HEK293 (cell line): ENCODE results near the gene LAMTOR4.
A peak's percentile ranks its signal among the peaks of the same experiment; 100 is the strongest.

Source experiments
- GFI1B ChIP-seq: fragments of 450-650 bp; formaldehyde crosslinking; IDR thresholded peaks from 2 replicates; pipeline ENCODE4 v1.5.1; 2016; ENCODE audit warnings: missing biosample characterization, missing genetic modification characterization
- GLIS2 ChIP-seq: fragments of 450-650 bp; formaldehyde crosslinking; IDR thresholded peaks from 2 replicates; pipeline ENCODE4 v1.5.1; 2016; ENCODE audit warnings: missing biosample characterization, missing genetic modification characterization
- KLF16 ChIP-seq: fragments of 450-650 bp; formaldehyde crosslinking; IDR thresholded peaks from 2 replicates; pipeline ENCODE4 v1.5.1; 2017; ENCODE audit warnings: missing biosample characterization, missing genetic modification characterization
- KLF7 ChIP-seq: fragments of 450-650 bp; formaldehyde crosslinking; IDR thresholded peaks from 2 replicates; pipeline ENCODE4 v1.5.1; 2016; ENCODE audit warnings: missing biosample characterization, missing genetic modification characterization, borderline replicate concordance
- KLF9 ChIP-seq: fragments of 450-650 bp; formaldehyde crosslinking; IDR thresholded peaks from 2 replicates; pipeline ENCODE4 v1.5.1; 2016; ENCODE audit warnings: missing biosample characterization, missing genetic modification characterization, low read depth
- MZF1 ChIP-seq: fragments of 450-650 bp; formaldehyde crosslinking; IDR thresholded peaks from 2 replicates; pipeline ENCODE4 v1.5.1; 2017; ENCODE audit warnings: missing biosample characterization, missing genetic modification characterization, borderline replicate concordance
- OVOL3 ChIP-seq: fragments of 450-650 bp; formaldehyde crosslinking; IDR thresholded peaks from 2 replicates; pipeline ENCODE4 v1.5.1; 2016; ENCODE audit warnings: missing biosample characterization, missing genetic modification characterization
- SP7 ChIP-seq: fragments of 450-650 bp; formaldehyde crosslinking; IDR thresholded peaks from 2 replicates; pipeline ENCODE4 v1.5.1; 2016; ENCODE audit warnings: missing biosample characterization, missing genetic modification characterization
- ZBTB21 ChIP-seq: fragments of 450-650 bp; formaldehyde crosslinking; IDR thresholded peaks from 2 replicates; pipeline ENCODE4 v1.5.1; 2017; ENCODE audit warnings: missing biosample characterization, missing genetic modification characterization
- ZBTB48 ChIP-seq: fragments of 450-650 bp; formaldehyde crosslinking; IDR thresholded peaks from 2 replicates; pipeline ENCODE4 v1.5.1; 2016; ENCODE audit warnings: missing biosample characterization, missing genetic modification characterization
- ZIC2 ChIP-seq: fragments of 450-650 bp; formaldehyde crosslinking; IDR thresholded peaks from 2 replicates; pipeline ENCODE4 v1.5.1; 2016; ENCODE audit warnings: missing biosample characterization, missing genetic modification characterization
- ZNF10 ChIP-seq: fragments of 450-650 bp; formaldehyde crosslinking; IDR thresholded peaks from 2 replicates; pipeline ENCODE4 v1.5.1; 2017; ENCODE audit warnings: missing biosample characterization, missing genetic modification characterization
- ZNF155 ChIP-seq: fragments of 450-650 bp; formaldehyde crosslinking; IDR thresholded peaks from 2 replicates; pipeline ENCODE4 v1.5.1; 2016; ENCODE audit warnings: missing biosample characterization, missing genetic modification characterization
- ZNF2 ChIP-seq: fragments of 450-650 bp; formaldehyde crosslinking; IDR thresholded peaks from 2 replicates; pipeline ENCODE4 v1.5.1; 2016; ENCODE audit warnings: missing biosample characterization, missing genetic modification characterization
- ZNF335 ChIP-seq: fragments of 450-650 bp; formaldehyde crosslinking; conservative IDR thresholded peaks from 2 replicates; pipeline ENCODE4 v1.5.1; 2016; ENCODE audit warnings: missing biosample characterization, missing genetic modification characterization
- ZNF426 ChIP-seq: fragments of 450-650 bp; formaldehyde crosslinking; IDR thresholded peaks from 2 replicates; pipeline ENCODE4 v1.5.1; 2017; ENCODE audit warnings: missing biosample characterization, missing genetic modification characterization, mild to moderate bottlenecking, inconsistent platforms, moderate library complexity
- ZNF521 ChIP-seq: fragments of 450-650 bp; formaldehyde crosslinking; IDR thresholded peaks from 2 replicates; pipeline ENCODE4 v1.5.1; 2017; ENCODE audit warnings: missing biosample characterization, mild to moderate bottlenecking, missing genetic modification characterization
- ZNF571 ChIP-seq: fragments of 450-650 bp; formaldehyde crosslinking; IDR thresholded peaks from 2 replicates; pipeline ENCODE4 v1.5.0; 2017; ENCODE audit warnings: missing biosample characterization, missing genetic modification characterization
- ZNF610 ChIP-seq: fragments of 450-650 bp; formaldehyde crosslinking; IDR thresholded peaks from 2 replicates; pipeline ENCODE4 v1.5.1; 2016; ENCODE audit warnings: missing biosample characterization, missing genetic modification characterization, borderline replicate concordance
- ZNF677 ChIP-seq: fragments of 450-650 bp; IDR thresholded peaks from 2 replicates; pipeline ENCODE4 v1.5.0; 2018; ENCODE audit warnings: missing biosample characterization, mild to moderate bottlenecking, missing genetic modification characterization, moderate library complexity
- ZNF785 ChIP-seq: fragments of 450-650 bp; formaldehyde crosslinking; IDR thresholded peaks from 2 replicates; pipeline ENCODE4 v1.5.1; 2016; ENCODE audit warnings: missing biosample characterization, missing genetic modification characterization
- ZSCAN30 ChIP-seq: fragments of 450-650 bp; IDR thresholded peaks from 2 replicates; pipeline ENCODE4 v1.5.1; 2018; ENCODE audit warnings: missing biosample characterization, mild to moderate bottlenecking, missing genetic modification characterization, moderate library complexity
- TF ChIP-seq, protein P1 (sequence below): fragments of 450-650 bp; formaldehyde crosslinking; IDR thresholded peaks from 2 replicates; pipeline ENCODE4 v1.5.1; 2016; ENCODE audit warnings: missing biosample characterization, missing genetic modification characterization, low read depth
- TF ChIP-seq, protein P2 (sequence below): fragments of 450-650 bp; formaldehyde crosslinking; IDR thresholded peaks from 2 replicates; pipeline ENCODE4 v1.5.1; 2016; ENCODE audit warnings: missing biosample characterization, missing genetic modification characterization
- TF ChIP-seq, protein P3 (sequence below): fragments of 450-650 bp; formaldehyde crosslinking; IDR thresholded peaks from 2 replicates; pipeline ENCODE4 v1.5.1; 2016; ENCODE audit warnings: missing biosample characterization, missing genetic modification characterization
- TF ChIP-seq, protein P4 (sequence below): fragments of 450-650 bp; formaldehyde crosslinking; IDR thresholded peaks from 2 replicates; pipeline ENCODE4 v1.5.1; 2016; ENCODE audit warnings: missing biosample characterization, missing genetic modification characterization
- TF ChIP-seq, protein P5 (sequence below): fragments of 450-650 bp; formaldehyde crosslinking; IDR thresholded peaks from 2 replicates; pipeline ENCODE4 v1.5.1; 2017; ENCODE audit warnings: missing biosample characterization, missing genetic modification characterization
- TF ChIP-seq, protein P6 (sequence below): fragments of 450-650 bp; formaldehyde crosslinking; IDR thresholded peaks from 2 replicates; pipeline ENCODE4 v1.5.1; 2017; ENCODE audit warnings: missing biosample characterization, missing genetic modification characterization
- TF ChIP-seq, protein P7 (sequence below): fragments of 450-650 bp; formaldehyde crosslinking; IDR thresholded peaks from 2 replicates; pipeline ENCODE4 v1.5.1; 2017; ENCODE audit warnings: missing biosample characterization, missing genetic modification characterization
- TF ChIP-seq, protein P8 (sequence below): fragments of 450-650 bp; IDR thresholded peaks from 2 replicates; pipeline ENCODE4 v1.5.1; 2018; ENCODE audit warnings: missing biosample characterization, missing genetic modification characterization

The LAMTOR4 gene

DNA sequence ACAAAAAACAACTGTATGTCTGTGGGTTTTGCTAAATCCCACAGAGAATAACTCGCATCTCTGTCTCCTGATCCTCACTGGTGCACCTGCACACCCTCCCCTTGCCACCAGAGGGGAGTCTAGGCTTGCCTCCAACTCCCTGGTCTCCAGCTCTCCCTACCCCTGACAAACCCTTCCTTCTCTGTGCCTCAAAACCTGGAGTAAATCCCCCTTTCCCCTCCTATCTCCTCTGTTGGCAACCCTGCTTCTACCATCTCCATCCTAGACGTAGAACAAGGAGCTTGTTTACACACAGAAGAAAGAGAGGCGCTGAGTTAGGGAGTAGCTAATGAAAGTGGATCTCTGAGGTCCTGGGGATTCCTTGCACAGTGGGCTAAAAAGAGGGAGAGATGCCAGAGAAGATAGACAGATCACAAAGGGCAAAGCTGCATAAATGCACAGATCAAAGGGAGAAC, 16.0 kb upstream of the LAMTOR4 start (continued):
- TF ChIP-seq, protein P1, sequence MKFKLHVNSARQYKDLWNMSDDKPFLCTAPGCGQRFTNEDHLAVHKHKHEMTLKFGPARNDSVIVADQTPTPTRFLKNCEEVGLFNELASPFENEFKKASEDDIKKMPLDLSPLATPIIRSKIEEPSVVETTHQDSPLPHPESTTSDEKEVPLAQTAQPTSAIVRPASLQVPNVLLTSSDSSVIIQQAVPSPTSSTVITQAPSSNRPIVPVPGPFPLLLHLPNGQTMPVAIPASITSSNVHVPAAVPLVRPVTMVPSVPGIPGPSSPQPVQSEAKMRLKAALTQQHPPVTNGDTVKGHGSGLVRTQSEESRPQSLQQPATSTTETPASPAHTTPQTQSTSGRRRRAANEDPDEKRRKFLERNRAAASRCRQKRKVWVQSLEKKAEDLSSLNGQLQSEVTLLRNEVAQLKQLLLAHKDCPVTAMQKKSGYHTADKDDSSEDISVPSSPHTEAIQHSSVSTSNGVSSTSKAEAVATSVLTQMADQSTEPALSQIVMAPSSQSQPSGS = no peak
- no peak for TF ChIP-seq KLF9 (tag by site-specific recombination)
- peak; percentile 78 for TF ChIP-seq ZBTB48 (tag by site-specific recombination)
- no peak for TF ChIP-seq ZNF426
- no peak for TF ChIP-seq GLIS2 (tag by site-specific recombination)
- TF ChIP-seq ZIC2 (tag by site-specific recombination) = no peak
- TF ChIP-seq KLF16 = no peak; the same call in 1 of the 2 replicates
- TF ChIP-seq ZNF571 (tag by site-specific recombination) = no peak
- TF ChIP-seq SP7 (tag by site-specific recombination) = peak; percentile 56; the same call in 1 of the 2 replicates
- peak; percentile 16; the same call in 1 of the 2 replicates for TF ChIP-seq ZSCAN30 (tag by site-specific recombination)
- no peak for TF ChIP-seq ZNF10 (tag by site-specific recombination)
- TF ChIP-seq, protein P2, sequence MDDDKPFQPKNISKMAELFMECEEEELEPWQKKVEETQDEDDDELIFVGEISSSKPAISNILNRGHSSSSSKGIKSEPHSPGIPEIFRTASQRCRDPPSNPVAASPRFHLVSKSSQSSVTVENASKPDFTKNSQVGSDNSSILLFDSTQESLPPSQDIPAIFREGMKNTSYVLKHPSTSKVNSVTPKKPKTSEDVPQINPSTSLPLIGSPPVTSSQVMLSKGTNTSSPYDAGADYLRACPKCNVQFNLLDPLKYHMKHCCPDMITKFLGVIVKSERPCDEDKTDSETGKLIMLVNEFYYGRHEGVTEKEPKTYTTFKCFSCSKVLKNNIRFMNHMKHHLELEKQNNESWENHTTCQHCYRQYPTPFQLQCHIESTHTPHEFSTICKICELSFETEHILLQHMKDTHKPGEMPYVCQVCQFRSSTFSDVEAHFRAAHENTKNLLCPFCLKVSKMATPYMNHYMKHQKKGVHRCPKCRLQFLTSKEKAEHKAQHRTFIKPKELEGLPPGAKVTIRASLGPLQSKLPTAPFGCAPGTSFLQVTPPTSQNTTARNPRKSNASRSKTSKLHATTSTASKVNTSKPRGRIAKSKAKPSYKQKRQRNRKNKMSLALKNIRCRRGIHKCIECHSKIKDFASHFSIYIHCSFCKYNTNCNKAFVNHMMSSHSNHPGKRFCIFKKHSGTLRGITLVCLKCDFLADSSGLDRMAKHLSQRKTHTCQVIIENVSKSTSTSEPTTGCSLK (tag by site-specific recombination) = no peak
- TF ChIP-seq, protein P3, sequence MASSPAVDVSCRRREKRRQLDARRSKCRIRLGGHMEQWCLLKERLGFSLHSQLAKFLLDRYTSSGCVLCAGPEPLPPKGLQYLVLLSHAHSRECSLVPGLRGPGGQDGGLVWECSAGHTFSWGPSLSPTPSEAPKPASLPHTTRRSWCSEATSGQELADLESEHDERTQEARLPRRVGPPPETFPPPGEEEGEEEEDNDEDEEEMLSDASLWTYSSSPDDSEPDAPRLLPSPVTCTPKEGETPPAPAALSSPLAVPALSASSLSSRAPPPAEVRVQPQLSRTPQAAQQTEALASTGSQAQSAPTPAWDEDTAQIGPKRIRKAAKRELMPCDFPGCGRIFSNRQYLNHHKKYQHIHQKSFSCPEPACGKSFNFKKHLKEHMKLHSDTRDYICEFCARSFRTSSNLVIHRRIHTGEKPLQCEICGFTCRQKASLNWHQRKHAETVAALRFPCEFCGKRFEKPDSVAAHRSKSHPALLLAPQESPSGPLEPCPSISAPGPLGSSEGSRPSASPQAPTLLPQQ (tag by site-specific recombination) = no peak; the same call in 1 of the 2 replicates
- TF ChIP-seq, protein P4, sequence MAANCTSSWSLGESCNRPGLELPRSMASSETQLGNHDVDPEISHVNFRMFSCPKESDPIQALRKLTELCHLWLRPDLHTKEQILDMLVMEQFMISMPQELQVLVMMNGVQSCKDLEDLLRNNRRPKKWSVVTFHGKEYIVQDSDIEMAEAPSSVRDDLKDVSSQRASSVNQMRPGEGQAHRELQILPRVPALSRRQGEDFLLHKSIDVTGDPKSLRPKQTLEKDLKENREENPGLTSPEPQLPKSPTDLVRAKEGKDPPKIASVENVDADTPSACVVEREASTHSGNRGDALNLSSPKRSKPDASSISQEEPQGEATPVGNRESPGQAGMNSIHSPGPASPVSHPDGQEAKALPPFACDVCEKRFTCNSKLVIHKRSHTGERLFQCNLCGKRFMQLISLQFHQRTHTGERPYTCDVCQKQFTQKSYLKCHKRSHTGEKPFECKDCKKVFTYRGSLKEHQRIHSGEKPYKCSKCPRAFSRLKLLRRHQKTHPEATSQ = no peak
- no peak for TF ChIP-seq ZNF335 (tag by site-specific recombination)
- no peak for TF ChIP-seq KLF7
- no peak for TF ChIP-seq ZNF521
- TF ChIP-seq, protein P5, sequence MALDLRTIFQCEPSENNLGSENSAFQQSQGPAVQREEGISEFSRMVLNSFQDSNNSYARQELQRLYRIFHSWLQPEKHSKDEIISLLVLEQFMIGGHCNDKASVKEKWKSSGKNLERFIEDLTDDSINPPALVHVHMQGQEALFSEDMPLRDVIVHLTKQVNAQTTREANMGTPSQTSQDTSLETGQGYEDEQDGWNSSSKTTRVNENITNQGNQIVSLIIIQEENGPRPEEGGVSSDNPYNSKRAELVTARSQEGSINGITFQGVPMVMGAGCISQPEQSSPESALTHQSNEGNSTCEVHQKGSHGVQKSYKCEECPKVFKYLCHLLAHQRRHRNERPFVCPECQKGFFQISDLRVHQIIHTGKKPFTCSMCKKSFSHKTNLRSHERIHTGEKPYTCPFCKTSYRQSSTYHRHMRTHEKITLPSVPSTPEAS (tag by site-specific recombination) = no peak
- no peak for TF ChIP-seq ZNF677 (tag by site-specific recombination)
- TF ChIP-seq, protein P6, sequence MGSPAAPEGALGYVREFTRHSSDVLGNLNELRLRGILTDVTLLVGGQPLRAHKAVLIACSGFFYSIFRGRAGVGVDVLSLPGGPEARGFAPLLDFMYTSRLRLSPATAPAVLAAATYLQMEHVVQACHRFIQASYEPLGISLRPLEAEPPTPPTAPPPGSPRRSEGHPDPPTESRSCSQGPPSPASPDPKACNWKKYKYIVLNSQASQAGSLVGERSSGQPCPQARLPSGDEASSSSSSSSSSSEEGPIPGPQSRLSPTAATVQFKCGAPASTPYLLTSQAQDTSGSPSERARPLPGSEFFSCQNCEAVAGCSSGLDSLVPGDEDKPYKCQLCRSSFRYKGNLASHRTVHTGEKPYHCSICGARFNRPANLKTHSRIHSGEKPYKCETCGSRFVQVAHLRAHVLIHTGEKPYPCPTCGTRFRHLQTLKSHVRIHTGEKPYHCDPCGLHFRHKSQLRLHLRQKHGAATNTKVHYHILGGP (tag by site-specific recombination) = no peak
- no peak for TF ChIP-seq ZNF785 (tag by site-specific recombination)
- no peak for TF ChIP-seq OVOL3 (tag by site-specific recombination)
- no peak for TF ChIP-seq ZNF610 (tag by site-specific recombination)
- TF ChIP-seq ZNF155 = no peak
- no peak for TF ChIP-seq ZBTB21
- TF ChIP-seq, protein P7, sequence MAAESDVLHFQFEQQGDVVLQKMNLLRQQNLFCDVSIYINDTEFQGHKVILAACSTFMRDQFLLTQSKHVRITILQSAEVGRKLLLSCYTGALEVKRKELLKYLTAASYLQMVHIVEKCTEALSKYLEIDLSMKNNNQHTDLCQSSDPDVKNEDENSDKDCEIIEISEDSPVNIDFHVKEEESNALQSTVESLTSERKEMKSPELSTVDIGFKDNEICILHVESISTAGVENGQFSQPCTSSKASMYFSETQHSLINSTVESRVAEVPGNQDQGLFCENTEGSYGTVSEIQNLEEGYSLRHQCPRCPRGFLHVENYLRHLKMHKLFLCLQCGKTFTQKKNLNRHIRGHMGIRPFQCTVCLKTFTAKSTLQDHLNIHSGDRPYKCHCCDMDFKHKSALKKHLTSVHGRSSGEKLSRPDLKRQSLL (tag by site-specific recombination) = no peak
- TF ChIP-seq, protein P8, sequence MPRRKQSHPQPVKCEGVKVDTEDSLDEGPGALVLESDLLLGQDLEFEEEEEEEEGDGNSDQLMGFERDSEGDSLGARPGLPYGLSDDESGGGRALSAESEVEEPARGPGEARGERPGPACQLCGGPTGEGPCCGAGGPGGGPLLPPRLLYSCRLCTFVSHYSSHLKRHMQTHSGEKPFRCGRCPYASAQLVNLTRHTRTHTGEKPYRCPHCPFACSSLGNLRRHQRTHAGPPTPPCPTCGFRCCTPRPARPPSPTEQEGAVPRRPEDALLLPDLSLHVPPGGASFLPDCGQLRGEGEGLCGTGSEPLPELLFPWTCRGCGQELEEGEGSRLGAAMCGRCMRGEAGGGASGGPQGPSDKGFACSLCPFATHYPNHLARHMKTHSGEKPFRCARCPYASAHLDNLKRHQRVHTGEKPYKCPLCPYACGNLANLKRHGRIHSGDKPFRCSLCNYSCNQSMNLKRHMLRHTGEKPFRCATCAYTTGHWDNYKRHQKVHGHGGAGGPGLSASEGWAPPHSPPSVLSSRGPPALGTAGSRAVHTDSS = no peak
- TF ChIP-seq ZNF2 (tag by site-specific recombination) = peak; percentile 77; the same call in 1 of the 2 replicates
- no peak for TF ChIP-seq MZF1 (tag by site-specific recombination)
- no peak for TF ChIP-seq GFI1B (tag by site-specific recombination)
